Measurements from ENCODE around the gene MICAL1.

DNA sequence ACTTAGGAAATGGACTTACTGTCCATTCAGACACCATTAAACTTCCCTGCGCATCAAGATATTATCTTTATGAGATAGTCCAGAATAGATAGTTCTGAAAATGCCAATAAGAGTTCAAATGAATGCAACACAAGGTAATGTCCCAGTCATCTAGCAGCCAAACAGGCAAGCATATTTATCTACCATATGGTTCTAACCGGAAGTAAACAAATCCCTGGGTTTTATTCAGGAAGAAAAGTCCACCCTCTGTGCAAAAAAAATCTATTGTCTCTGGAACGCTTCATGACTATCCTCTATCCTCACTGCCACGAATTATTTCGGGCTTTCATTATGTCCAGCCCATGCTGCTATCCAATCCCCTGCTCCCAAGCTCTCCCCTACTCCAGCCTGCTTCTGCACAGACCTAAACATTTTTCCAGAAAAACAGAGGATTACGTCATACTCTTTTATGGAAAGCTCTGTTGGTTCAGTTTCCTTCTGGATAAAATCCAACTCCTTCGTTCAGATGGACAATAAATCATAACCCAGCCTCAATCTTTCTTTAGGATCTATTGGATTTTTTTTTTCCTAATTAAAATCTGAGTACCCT lies 26.6 kb downstream of the MICAL1 start:
- TF ChIP-seq HDAC2 (IDR thresholded peaks at IDR 0.05) (no peak), POLR2A (IDR thresholded peaks at IDR 0.05; ENCODE audit: low read length) (no peak), EP300 (IDR thresholded peaks at IDR 0.05) (no peak), CHD4 (IDR thresholded peaks at IDR 0.05; ENCODE audit: borderline replicate concordance) (no peak), MYC (IDR thresholded peaks at IDR 0.05; ENCODE audit: borderline replicate concordance, low read length) (no peak), BHLHE40 (IDR thresholded peaks at IDR 0.05; ENCODE audit: low read depth, low read length) (no peak)
- TF ChIP-seq, protein P1, sequence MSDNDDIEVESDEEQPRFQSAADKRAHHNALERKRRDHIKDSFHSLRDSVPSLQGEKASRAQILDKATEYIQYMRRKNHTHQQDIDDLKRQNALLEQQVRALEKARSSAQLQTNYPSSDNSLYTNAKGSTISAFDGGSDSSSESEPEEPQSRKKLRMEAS (IDR thresholded peaks at IDR 0.05) = no peak
- TF ChIP-seq, protein P2, sequence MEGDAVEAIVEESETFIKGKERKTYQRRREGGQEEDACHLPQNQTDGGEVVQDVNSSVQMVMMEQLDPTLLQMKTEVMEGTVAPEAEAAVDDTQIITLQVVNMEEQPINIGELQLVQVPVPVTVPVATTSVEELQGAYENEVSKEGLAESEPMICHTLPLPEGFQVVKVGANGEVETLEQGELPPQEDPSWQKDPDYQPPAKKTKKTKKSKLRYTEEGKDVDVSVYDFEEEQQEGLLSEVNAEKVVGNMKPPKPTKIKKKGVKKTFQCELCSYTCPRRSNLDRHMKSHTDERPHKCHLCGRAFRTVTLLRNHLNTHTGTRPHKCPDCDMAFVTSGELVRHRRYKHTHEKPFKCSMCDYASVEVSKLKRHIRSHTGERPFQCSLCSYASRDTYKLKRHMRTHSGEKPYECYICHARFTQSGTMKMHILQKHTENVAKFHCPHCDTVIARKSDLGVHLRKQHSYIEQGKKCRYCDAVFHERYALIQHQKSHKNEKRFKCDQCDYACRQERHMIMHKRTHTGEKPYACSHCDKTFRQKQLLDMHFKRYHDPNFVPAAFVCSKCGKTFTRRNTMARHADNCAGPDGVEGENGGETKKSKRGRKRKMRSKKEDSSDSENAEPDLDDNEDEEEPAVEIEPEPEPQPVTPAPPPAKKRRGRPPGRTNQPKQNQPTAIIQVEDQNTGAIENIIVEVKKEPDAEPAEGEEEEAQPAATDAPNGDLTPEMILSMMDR (IDR thresholded peaks at IDR 0.05) = no peak

Data from A549 (cell line).